Right lobe of liver (tissue), 6 donors: Measurements from ENCODE around the gene GPR158. TPM values are rescaled to one million over a fixed set of nuclear protein-coding genes. Genes with fewer than 3 reads are reported as not detected.

ENCODE experiments used
- ATAC-seq, 4 donors: fragments of 200-7000 bp; cut with Tn5 transposase; one replicate each; pipeline ENCODE4 v1.9.1; 2020; ENCODE audit warnings: mild to moderate bottlenecking in 4 of 4, moderate library complexity in 4 of 4
- DNase-seq, 3 donors: peaks; one replicate each; pipeline ENCODE4 v3.0.0-alpha.2; 2020
- H3K27ac ChIP-seq, 3 donors: fragments of 200-600 bp; one replicate each; pipeline ENCODE4 v1.8.0; 2022
- H3K27me3 ChIP-seq, 2 donors: fragments of 200-600 bp; one replicate each; pipeline ENCODE4 v1.8.0; 2022
- H3K36me3 ChIP-seq, 4 donors: fragments of 200-600 bp; sonication (generic) in 1 of 4; one replicate each; pipeline versions ENCODE4 v1.5.1 to v1.8.0; 2017 to 2022; ENCODE audit warnings: control low read depth in 1 of 4
- H3K4me1 ChIP-seq, 4 donors: fragments of 200-600 bp; sonication (generic) in 1 of 4; one replicate each; pipeline versions ENCODE4 v1.5.1 to v1.8.0; 2017 to 2022; ENCODE audit warnings: control low read depth in 1 of 4
- H3K4me3 ChIP-seq, 3 donors: fragments of 200-600 bp; one replicate each; pipeline ENCODE4 v1.8.0; 2022
- H3K9me3 ChIP-seq, 4 donors: fragments of 200-600 bp; sonication (generic) in 1 of 4; one replicate each; pipeline versions ENCODE4 v1.5.1 to v1.8.0; 2017 to 2022; ENCODE audit warnings: control low read depth in 1 of 4
- CTCF ChIP-seq, 4 donors: fragments of 200-600 bp in 3 of 4; fragments of 450-650 bp in 1 of 4; IDR thresholded peaks; one replicate each; pipeline versions ENCODE4 v1.5.1 to v1.8.0; 2016 to 2022; ENCODE audit warnings: antibody characterized with exemption in 4 of 4, mild to moderate bottlenecking in 2 of 4
- POLR2A ChIP-seq: fragments of 450-650 bp; IDR thresholded peaks from one replicate; pipeline ENCODE4 v1.6.1; 2017; ENCODE audit warnings: antibody characterized with exemption, mild to moderate bottlenecking
- WGBS: methylation state at CpG from one replicate; pipeline ENCODE4 v1.1.6; 2018; ENCODE audit warnings: low coverage, low lambda C conversion rate; ENCODE audit not compliant: insufficient coverage; ENCODE audit errors: missing lambda C conversion rate; 5-methylcytosine and 5-hydroxymethylcytosine counted together
- intact Hi-C, 2 donors: fragments of 100-400 bp; cut with DNase I; formaldehyde crosslinking; loops; one replicate each; pipeline versions ENCODE4 v1.11.2 to v1.14.1; 2022
- total RNA-seq, 6 experiments: library from RNA; depleted of rRNA in 2 of 6; stranded (reverse); fragments of >200 nt in 2 of 6; fragmentation: NEBNext Ultra II Directional in 3 of 6; extraction: Animal tissue kit (Norgen Biotek cat#: 25700) in 3 of 6; gene quantifications; one replicate each; pipeline versions ENCODE4 v1.1.0 to v1.2.4, GENCODE V29; 2016 to 2023
- donor health status: DM: no; HTN: yes; CAD: no.
- donor health status: DM: no; HTN: no; CAD: no.
- donor health status: DM: no; HTN: no; CAD: no.
- donor health status: DM: no; HTN: yes; CAD: no.
- donor health status: DM: no; HTN: yes; CAD: no.

The GPR158 gene
- total RNA-seq, 6 experiments from 2014 or later = 0.04 to 0.14 TPM; not detected in 4

- H3K27me3 ChIP-seq = no peaks in the 10 kb centered on the region
- no peak overlapping the region for H3K27ac ChIP-seq
- H3K4me1 ChIP-seq = no peaks in the 10 kb centered on the region
- H3K9me3 ChIP-seq = no peaks in the 10 kb centered on the region
- DNase-seq (no peak), ATAC-seq (no peak)
- TF ChIP-seq POLR2A = no peak
- no peak for TF ChIP-seq CTCF (IDR thresholded peaks at IDR 0.05)
- WGBS = 14% methylated on average over 2 of the region's 2 CpGs
- H3K36me3 ChIP-seq = no peaks in the 10 kb centered on the region
- intact Hi-C loops = no loop called here
- no peak overlapping the region for H3K4me3 ChIP-seq
Observed at GRCh38 chr10:25261110-25261509, 86.3 kb downstream of the GPR158 start.

GRCh38 chr10:25261558-25261957 lies 86.8 kb downstream of the GPR158 start:
- Histone ChIP-seq H3K4me1 (no peaks in the 10 kb centered on the region), H3K9me3 (no peaks in the 10 kb centered on the region), H3K36me3 (no peaks in the 10 kb centered on the region), H3K4me3 (no peak overlapping the region), H3K27ac (no peak overlapping the region), H3K27me3 (no peaks in the 10 kb centered on the region)
- ATAC-seq (no peak), DNase-seq (no peak)
- no peak for TF ChIP-seq CTCF (IDR thresholded peaks at IDR 0.05)
- TF ChIP-seq POLR2A = no peak
- intact Hi-C loops = no loop called here
- 60% methylated on average over 5 of the region's 5 CpGs for WGBS

- intact Hi-C loops = no loop called here
- Histone ChIP-seq H3K4me1 (no peaks in the 10 kb centered on the region), H3K9me3 (no peaks in the 10 kb centered on the region), H3K36me3 (no peaks in the 10 kb centered on the region), H3K27ac (no peak overlapping the region), H3K27me3 (no peaks in the 10 kb centered on the region), H3K4me3 (no peak overlapping the region)
- WGBS = 20% methylated on average over 1 of the region's 1 CpG
- ATAC-seq = no peak
- no peak for DNase-seq
- TF ChIP-seq POLR2A = no peak
- no peak for TF ChIP-seq CTCF (IDR thresholded peaks at IDR 0.05)
Observed at GRCh38 chr10:25263931-25264330, 89.1 kb downstream of the GPR158 start.

GRCh38 chr10:25278180-25278579 lies 103.4 kb downstream of the GPR158 start:
- intact Hi-C loops = no loop called here
- H3K4me3 ChIP-seq = no peak overlapping the region
- no peaks in the 10 kb centered on the region for H3K9me3 ChIP-seq
- no peaks in the 10 kb centered on the region for H3K36me3 ChIP-seq
- no peaks in the 10 kb centered on the region for H3K4me1 ChIP-seq
- no peak for ATAC-seq
- H3K27me3 ChIP-seq = no peaks in the 10 kb centered on the region
- TF ChIP-seq POLR2A (no peak), CTCF (IDR thresholded peaks at IDR 0.05) (no peak)
- H3K27ac ChIP-seq = no peak overlapping the region
- no peak for DNase-seq
- WGBS = 81% methylated on average over 1 of the region's 1 CpG

GRCh38 chr10:25280076-25280475 lies 105.3 kb downstream of the GPR158 start:
- WGBS = 94% methylated on average over 1 of the region's 1 CpG
- TF ChIP-seq POLR2A = no peak
- TF ChIP-seq CTCF (IDR thresholded peaks at IDR 0.05) = no peak
- no peak for DNase-seq
- intact Hi-C loops = no loop called here
- H3K4me1 ChIP-seq = no peaks in the 10 kb centered on the region
- no peak for ATAC-seq
- H3K36me3 ChIP-seq = no peaks in the 10 kb centered on the region
- H3K4me3 ChIP-seq = no peak overlapping the region
- H3K9me3 ChIP-seq = no peaks in the 10 kb centered on the region
- peaks cover 0 to 5% of the 10 kb centered on the region in 2 donors for H3K27me3 ChIP-seq
- H3K27ac ChIP-seq = no peak overlapping the region
